ENCODE results near the gene MIAT.

Gene MIAT

DNA sequence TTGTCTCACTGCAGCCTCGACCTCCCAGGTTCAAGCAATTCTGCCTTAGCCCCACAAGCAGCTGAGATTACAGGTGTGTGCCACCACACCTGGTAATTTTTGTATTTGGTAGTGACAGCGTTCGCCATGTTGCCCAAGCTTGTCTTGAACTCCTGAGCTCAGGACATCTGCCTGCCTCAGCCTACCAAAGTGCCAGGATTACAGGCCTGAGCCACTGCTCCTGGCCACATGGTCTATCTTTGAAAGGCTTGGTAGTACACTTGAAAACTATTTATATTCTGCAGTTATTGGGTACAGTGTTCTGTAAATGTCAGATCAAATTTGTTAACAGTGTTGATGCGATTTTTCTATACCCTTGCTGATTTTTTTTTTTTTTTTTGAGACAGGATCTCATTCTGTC is 26.1 kb upstream of the MIAT start:
- no peak for FAIRE-seq
- DNase-seq (ENCODE audit: low spot score), result no peak

DNA sequence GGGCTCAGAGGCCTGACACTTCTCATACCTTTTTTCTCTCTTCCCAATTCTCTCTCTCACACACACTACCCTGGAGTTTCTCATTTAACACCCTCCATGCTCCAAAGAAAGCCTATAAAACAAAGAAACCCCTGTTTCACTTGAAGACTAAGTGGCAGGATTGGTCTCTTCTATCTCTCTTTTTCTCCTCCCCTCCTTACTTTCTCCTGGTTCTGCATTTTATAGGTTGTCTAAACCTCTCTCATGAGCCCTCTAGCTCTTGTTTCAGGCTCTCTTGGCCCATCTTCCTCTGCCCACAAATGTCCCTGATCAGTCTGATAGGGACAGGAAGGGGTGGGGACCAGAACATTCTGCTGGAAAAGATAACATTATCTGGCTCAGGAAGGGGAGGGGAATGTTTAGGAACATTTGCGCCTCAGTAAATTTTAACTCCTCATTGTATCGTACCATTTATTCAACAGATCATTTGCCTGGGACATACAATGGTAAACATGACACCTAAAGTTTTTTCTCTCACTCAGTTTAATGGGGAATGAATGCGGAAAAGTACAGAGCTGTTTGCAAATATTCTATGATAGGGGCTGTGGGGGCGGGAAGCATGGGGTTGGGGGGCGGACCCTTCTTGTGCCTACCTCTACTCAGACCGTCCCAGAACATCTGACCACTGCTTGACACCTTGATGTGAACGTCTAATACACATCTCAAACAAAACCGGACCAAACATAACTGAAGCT is 24.8 kb upstream of the MIAT start:
- DNase-seq (ENCODE audit: low spot score), result no peak
- no peak for FAIRE-seq

DNA sequence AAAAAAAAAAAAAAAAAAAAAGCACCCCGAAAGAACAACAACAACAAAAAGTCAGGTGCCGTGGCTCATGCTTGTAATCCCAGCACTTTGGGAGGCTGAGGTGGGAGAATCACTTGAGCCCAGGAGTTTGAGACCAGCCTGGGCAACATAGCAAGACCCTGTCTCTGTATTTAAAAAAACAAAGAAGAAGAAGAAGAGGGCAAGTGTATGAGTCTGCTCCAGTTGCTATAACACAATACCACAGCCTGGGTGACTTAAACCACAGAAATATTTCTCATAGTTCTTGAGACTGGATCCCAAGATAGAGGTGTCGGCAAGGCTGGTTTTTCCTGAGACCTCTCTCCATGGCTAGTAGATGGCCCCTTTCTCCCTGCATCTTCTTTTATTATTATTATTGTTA is 23.2 kb upstream of the MIAT start:
- DNase-seq (ENCODE audit: low spot score), result no peak
- FAIRE-seq, result no peak

DNA sequence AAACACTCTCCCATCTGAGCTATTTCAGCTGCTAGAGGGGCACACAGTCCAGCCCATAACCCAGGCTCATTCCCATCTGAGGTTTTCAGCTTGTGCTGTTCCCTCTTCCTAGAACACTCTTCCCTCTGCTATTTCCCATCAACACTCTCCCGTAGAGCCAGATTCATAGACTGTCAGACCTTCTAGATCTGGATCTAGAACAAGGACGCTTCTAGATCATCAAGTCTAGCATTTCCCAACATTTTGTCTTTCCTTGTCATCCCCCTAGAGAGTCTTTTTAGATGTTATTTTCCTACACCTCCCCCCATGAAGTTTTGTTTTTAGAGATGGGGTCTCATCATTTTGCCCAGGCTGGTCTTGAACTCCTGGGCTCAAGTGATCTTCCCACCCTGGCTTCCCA is 22.3 kb upstream of the MIAT start:
- DNase-seq (ENCODE audit: low spot score), result no peak
- no peak for FAIRE-seq

DNA sequence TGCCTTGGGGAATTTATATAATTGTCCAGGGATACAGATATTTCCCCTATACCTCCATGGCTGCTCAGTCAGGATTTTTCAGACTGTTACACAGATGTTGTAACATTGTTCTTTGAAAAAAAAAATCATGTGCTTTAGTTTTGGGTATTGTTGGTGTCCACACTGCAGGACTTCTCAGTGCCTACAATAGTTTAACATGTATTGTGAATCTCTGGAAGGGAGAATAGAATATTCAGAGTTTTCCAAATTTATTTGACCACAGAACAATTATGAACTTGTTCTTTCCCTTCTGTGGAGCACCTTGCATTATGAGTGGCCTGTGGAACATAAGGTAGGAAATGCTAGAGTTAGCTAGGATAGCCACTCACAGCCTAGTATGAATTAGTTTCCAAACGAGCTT is 21.1 kb upstream of the MIAT start:
- FAIRE-seq (no peak), DNase-seq (ENCODE audit: low spot score) (no peak)

DNA sequence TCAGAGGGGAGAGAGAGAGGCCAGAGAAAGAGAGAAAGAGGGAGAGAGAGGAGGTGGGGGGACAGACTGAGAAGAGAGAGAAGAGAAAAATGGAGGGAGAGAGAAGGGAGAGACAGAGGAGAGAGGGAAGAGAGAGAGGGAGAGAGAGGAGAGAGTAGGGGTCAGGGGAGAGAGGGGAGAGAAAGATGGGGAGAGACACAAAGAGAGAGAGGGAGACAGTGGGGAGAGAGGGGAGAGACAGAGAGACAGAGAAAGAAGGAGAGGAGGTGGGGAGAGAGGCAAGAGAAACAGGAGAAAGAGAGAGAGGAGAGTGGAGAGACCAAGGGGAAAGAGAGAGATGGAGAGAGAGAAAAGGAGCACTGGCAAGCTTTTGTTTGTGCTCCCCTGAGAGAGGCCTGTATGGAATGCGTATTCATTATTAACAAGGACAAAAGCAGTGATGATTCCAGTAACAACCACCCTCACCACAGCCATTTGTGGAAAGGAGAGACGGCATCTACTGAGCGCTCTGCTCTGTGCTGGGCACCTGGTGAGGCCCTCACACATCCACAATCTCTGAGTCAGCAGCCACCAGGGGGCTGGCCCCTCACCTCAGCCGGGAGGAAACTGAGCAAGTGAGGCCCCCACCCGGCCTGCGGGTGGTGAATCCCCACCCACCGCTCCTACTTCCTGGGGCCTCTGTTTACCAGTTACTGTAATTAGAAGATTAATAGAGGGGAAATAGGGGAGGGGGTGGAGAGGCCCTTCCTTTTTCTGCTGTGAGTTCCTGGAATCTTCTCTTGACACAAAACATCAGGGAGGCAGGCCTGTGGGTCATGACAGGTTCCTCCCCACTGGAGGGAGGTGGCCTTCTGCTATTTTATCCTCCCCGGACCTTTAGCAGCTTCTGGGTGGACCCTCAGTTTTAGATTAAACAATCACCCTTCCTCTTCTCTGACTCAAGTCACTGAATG is 14.6 kb upstream of the MIAT start:
- DNase-seq (ENCODE audit: low spot score), result no peak
- FAIRE-seq, result no peak

DNA sequence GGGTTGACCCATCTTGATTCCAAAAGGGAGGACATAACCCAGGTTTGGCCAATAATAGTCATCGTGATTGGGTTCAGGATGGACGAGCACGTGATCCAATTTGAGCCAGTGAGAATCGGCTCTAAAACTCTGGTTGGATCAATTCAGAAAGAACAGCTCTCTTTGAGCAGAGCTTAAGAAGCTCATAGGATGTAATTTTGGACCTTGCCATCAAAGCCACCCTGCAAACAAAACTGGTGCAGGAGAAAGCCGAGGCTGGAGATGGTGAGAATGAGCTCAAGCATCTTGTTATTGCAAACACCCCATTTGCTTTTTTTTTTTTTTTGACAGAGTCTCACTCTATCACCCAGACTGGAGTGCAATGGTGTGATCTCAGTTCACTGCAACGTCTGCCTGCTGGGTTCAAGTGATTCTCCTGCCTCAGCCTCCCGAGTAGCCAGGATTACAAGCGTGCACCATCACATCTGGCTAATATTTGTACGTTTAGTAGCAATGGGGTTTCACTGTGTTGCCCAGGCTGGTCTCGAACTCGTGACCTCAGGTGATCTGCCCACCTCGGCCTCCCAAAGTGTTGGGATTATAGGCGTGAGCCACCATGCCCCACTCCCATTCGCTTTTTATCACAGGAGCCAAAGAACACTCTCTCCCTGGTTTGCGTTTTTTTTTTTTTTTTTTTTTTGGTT is 13.8 kb upstream of the MIAT start:
- DNase-seq (ENCODE audit: low spot score), result no peak
- FAIRE-seq, result no peak

DNA sequence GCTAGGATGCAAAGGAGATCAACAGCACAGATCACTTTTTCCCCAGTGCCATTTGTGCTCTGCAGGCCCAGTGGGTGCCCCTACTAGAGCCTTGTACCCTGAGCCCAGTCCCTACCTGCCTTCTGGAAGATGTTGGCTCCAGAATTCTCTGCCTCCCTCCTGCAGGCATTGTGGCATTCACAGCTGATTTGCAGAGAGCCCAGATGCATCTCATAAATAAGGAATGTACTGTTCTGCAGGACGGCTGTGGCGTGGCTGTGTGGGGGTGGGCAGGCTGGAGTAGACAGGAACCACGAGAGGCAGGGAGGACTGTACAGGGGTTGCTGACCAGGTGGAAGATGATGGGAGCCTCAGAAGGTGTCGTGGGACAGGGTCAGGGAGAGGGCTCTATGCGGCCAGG is 11.2 kb upstream of the MIAT start:
- FAIRE-seq (no peak), DNase-seq (ENCODE audit: low spot score) (no peak)

DNA sequence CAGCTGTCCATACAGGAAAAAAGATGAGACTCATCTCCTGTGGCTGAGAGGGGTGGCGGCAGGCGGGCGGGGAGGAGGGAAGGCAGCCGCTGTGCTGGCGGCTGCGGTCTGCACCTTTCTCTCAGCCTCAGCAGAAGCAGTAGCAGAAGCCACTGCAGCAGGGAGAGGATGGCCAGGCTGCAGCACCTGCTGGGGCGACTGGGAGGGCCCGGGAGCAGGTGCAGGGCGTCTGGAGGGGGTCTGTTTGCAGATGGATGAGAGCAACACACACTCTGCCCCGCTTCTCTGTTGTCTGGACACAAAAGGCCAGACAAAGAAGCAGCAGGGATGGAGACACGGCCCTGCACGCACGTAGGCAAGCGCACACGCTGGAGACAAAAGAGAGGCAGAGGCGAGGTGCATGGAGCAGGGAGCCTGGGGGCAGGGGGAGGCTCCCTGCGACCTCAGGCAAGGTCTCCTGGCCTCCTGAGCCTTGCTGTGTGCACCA is 9.3 kb upstream of the MIAT start:
- FAIRE-seq (no peak), DNase-seq (ENCODE audit: low spot score) (no peak)

DNA sequence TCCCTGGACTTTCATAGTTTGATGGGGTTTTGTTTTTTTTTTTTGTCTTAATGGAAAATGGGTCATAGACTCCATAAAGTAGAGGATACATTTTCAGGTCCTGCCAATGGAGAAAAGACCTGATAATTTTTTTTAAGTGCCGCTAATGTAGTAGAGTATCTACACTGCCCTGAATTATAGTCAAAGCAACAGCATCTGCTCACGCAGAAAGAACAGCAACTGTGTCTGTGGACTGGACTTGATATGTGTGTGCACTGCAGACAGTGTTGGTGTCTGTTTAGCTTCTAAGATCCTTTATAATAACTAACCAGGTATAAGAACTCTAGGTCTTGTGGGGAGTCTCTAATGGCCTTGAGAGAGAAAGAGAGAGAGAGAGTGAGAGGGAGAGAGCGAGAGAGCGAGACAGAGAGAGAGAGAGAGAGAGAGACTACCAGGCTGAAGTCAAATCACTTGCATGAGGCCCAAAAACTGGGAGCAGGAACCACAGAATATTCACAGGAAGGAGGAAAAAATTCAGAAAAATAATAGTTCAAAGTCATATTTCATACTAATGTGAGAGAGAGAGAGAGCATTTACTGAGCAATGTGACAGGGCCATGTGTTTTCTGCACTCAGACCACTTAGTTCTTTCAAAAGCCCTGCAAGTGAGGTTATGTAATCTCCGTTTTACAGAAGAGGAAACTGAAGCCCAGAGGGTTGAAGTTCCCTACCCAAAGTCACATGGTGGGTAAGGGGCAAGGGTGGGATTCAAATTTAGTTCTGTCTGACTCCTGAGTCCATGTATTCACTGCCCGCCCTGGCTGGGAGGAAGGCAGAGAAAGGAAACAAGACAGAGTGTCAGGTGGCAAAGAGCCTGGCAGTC is 8.6 kb upstream of the MIAT start:
- no peak for DNase-seq (ENCODE audit: low spot score)
- FAIRE-seq, result no peak

DNA sequence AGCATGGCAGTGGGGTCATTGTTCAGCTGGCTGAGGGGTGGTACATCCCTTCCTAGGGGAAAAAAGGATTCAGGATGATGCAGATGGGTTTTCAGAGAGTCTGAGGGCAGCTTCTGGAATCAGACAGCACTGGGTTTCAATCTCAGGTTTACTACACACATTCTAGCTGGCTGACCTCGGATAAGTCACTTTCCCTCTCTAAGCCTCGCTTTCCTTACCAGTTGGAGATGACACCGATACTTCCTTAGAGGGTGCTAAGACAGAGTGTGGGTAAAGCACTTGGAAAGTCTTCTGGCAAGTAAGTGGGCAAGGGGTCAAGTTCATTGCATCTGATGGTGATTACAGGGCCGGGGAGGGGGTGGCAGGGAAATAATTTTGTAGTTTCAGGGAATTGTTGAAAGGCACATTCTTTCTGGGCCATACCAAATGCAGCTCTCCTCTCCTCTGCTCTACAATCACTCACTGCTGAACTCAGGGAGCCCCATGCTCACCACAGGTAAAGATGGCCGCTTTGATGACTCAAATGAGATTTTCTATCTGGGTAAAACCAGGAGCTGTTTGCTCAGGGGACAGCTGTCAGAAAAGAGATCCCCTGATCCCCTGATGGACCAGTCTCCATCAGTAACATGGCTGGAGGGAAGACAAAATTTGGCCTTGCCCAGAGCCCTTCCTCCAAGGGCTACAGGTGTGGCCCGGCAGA is 6.5 kb upstream of the MIAT start:
- FAIRE-seq (no peak), DNase-seq (ENCODE audit: low spot score) (no peak)

DNA sequence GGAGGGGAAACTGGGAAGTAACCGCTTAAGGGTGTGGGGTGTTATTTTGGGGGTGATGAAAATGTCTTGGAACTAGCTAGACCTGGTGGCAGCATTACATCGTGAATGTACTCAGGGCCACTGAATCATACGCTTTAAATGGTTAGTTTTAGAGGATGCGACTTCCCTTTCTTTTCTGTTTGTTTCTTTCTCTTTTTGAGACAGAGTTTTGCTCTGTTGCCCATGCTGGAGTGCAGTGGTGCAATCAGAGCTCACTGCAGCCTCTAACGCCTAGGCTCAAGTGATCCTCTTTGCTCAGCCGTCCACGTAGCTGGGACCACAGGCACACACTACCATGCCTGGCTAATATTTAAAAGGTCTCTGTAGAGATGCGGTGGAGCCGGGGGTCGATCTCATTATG is 5.6 kb upstream of the MIAT start:
- FAIRE-seq, result no peak
- no peak for DNase-seq (ENCODE audit: low spot score)

DNA sequence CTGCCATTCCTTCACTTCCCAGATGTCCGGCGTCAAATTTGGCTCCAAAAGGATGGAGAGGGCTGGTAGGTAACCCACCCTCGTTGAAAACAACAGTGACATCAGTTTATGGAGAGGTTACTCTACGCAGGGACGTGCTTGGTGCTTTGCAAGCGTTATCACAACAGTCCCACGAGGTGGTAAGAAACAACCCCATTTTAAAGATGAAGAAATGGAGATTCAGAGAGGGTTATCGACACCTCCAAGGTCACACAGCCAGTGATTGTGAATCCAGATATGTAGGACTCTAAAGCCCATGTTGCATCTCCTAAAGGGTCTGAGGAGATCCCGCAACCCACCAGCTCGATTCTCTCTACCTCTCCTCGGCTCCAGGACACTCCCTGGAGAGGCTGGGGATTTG is 773 bp downstream of the MIAT start:
- DNase-seq (ENCODE audit: low spot score) (no peak), FAIRE-seq (no peak)

DNA sequence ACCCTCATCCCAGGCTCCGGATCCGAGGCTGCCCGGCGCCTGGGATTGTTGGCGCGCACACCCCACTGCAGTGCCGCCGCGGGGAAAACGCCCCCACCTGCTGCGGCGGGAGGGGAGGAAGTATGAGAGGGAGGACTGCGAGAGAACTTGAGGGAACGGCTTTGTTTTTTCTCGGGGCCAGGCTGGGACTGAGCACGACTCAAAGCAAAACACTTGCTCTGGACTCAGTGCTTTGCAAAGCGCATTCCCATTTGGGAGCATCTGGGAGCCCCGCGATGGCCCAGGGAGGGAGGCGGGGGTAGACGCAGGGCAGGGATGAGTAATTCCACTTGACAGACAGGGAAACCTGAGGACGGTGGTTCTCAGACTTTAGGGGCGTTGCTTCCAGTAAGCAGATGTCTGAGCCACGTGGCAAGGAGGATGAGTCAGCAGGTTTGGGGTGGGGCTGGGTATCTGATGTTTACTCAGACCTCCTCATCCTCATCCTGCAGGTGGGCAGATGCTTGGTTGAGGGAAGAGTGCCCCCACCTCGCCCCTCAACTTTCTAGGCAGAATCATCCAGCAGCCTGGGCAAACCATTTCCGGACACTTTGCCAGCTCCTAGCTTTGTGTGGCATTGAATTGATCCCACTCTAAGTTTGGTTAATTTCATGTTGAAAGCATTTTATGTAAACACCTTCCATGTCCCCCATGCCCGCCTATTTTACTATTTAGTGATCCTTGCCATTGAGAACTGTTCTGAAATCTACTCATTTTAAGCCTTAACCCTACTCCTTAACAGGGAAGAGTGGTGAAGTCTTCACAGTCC is 1.5 kb downstream of the MIAT start:
- FAIRE-seq (peak; percentile 79), DNase-seq (ENCODE audit: low spot score) (peak; percentile 78)

DNA sequence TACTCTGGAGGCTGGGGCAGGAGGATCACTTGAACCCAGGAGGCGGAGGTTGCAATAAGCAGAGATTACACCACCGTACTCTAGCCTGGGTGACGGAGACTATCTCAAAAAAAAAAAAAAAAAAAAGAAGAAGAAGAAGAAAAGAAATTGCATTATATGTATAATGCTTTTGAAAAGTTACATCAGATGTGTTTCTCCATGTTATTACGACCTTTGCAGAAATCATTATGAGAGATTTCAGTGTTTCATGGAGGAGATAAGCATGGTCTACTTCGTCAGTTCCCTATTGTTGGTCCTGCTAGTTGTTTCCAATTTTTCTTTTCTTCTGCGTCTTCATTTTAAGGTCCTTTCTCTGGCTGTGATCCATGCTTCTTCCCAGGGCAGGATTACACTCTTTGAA is 3.0 kb downstream of the MIAT start:
- FAIRE-seq (no peak), DNase-seq (ENCODE audit: low spot score) (no peak)

DNA sequence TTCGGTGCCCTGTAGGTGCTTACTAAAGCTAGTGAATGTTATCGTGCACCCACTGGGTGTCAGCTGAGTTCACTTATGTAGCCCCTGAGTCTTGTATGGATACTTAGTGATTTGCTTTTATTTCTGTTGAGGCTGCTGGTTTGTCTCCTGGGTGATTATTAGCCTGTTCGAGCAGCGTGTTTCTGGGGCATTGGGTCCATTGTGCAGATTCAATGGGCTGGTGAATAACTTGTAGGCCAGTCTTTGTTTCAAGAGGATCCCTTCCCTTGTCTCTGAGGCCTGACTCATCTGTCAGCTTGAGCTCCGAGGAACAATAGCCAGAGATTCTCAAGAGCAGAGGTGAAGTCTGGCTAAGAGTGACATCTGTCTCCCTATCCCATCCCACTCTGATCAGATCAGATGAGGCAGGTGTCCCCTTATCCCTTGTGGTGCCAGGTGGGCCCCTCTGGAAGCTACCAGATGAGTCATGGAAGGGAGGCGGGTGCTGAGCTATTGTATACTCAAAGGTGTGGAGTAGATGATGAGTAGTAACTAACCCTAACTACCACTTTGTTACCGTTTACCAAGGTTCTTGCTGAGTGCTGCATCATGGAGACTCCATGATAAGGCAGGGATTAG is 3.7 kb downstream of the MIAT start:
- FAIRE-seq (no peak), DNase-seq (ENCODE audit: low spot score) (no peak)

DNA sequence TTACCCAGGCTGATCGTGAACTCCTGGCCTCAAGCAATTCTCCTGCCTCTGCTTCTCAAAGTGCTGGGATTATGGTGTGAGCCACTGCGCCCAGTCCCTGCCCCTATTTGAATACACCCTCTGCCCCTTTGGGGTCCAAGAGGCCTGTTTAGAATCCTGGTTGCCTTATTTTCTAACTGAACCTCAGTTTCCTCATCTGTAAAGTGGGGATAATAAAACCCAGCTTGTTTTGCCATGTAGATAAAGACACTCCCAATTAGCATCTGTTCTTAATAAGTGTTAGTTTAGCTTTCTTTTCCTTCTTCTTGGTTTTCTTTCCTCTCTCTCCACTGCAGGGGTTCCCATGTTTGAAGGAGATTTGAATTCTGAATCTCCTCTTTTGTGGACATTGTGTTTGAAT is 4.8 kb downstream of the MIAT start:
- DNase-seq (ENCODE audit: low spot score), result no peak
- FAIRE-seq, result no peak

DNA sequence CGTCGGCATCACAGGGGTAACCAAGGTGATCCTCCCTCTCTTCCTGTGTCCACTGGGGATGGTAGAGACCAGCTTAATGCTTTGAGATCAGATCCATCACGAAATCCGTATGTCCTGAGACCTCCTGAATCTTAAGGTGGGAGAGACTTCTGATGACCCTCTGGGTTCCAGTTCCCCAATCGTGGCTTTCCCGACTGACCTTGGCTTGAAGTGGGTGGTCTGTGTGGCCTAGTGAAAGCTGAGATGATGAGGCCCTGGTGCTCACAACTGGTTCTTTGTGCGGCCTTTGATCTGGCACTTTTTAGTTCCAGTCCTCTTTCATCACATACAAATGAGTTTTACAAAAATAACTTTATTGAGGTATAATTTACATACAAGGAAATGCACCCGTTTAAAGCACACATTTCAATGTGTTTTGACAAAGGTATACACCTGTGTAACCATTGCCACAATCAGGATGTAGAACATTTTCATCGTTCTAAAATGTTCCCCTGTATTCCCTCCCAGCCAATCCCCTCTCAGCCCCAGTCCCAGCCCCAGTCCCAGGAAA is 6.1 kb downstream of the MIAT start:
- DNase-seq (ENCODE audit: low spot score), result no peak
- FAIRE-seq, result no peak

DNA sequence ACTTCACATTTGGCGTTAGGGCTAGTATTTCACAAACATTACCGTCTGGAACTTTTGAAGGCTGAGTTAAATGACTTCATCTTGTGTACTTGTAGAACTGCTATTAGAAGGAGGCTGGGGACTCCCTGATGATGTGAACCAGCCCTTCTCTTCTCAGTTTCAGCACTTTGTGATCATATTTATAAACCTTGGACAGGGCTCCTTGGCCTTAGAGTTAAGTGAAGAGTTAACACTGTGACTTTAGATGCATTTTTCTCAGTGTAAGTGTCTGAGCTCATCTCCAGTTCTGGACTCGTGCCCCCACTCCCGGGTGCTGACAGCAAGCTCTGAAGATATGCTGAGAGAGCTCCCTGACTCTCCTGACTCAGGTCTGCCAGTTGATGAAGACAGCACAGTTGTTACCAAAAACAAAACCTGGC is 8.4 kb downstream of the MIAT start:
- no peak for FAIRE-seq
- DNase-seq (ENCODE audit: low spot score), result peak; percentile 12
